NCI-H1436 (cell line): Measurements from ENCODE around the gene SIAH2.

Experiments used
- DNase-seq: peaks from one replicate; lab custom pipeline; 2025; lab: John Stamatoyannopoulos, UW

SIAH2 gene

DNA sequence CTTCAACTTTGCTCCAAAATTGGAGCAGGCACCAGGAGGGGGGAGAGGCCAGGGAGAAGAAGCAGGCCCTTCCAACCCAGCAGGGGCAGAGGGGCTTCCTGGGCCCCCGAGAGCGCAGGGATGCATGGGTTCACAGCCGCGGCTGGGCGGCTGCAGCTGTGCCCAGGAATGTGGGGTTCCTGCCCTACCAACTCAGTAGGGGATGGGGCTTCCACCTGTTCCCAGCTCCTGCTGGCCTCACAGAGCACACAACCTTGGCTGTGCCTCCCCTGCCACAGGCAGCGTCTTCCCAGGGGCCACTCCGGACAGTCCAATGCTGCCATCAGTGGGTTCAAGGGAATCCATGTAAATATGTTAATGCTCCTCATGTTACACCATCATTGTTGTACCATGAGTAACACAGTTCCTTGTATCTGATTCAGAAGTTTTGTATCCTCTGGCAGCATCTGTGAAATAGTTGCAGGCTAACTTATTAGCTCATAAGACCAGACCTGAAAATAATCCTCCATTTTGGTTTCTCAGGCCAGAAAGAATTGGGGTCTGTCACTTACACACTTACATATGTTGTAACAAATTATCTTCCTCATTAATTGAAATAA lies 12.1 kb upstream of the SIAH2 start:
- no peak for DNase-seq

DNA sequence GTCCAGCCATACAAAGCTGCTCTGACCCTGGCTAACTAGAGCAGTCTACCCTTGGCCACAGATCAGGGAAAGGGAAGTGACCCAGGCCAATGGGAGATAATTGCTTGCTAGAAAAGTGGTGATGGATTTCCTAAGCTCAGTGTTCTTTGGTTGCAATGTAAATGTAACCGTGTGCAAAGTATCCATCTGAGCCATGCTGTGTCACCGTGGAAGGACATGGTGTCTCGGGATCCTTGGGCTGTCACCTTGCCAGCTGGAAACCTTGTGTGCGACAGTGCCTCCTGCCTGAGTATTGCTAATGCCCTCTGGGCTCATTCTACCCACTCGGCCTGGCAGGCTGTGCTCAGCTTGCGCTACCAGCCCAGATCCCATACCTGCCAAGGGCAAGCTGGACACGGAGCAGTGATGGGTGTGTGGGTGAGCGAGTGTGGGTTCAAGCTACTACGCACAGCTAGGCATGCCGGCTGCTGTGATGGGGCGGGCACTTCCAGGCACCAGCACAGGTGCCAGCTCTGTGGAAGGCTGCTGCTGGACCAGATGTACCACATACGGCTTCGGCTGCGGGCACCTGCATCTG lies 10.7 kb upstream of the SIAH2 start:
- DNase-seq: no peak

DNA sequence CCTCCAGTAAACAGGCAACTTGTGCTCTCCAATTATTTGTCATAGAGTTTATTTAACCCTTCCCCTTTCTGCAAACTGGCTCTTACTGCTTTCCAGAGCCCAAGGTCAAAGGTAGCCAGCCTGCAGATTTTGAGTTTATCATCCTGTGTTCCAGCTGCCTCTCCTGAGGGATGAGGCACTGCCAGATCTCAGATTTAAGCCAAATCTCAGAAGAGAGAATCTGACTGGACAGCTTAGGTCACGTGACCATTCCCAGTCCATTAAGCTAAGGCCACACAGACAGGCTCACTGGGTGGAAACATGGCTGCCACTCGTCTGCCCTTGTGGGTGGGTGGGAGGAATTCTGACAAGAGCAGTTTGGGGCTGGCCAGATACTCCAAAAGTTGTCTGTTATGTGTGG lies 8.6 kb upstream of the SIAH2 start:
- no peak for DNase-seq

DNA sequence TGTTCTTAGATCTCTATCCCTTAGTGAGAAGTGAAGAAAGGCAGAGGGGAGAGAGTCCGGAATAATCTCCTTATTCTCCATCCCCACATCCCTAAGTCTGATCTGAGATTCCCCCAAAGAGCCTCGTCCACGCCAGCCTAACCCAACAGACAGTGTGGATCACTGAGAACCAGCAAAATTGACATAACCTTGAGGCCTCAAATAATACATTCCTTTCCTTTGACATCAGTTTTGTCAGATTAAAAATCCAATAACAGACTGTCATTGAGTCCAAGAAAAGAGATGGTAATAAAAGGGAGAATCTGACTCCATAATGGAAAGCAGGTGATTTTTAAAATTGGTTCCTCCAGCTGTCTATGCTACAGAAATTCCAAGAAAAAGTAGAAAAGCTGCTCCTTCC lies 7.7 kb upstream of the SIAH2 start:
- DNase-seq: no peak

DNA sequence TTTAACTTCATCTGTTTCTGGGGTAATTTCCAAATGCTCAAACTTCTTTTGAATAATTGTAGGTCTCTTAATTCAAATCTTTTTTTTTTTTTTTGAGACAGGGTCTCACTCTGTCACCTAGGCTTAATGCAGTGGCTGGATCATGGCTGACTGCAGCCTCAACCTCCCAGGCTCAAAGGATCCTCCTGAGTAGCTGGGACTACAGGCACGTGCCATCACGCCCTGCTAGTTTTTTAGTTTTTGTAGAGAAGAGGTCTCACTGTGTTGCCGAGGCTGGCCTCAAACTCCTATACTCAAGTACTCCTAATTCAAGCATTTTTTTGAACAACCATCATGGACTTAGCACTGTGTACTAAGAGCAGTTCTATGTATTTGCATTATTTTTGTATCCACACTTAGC lies 3.8 kb upstream of the SIAH2 start:
- no peak for DNase-seq

DNA sequence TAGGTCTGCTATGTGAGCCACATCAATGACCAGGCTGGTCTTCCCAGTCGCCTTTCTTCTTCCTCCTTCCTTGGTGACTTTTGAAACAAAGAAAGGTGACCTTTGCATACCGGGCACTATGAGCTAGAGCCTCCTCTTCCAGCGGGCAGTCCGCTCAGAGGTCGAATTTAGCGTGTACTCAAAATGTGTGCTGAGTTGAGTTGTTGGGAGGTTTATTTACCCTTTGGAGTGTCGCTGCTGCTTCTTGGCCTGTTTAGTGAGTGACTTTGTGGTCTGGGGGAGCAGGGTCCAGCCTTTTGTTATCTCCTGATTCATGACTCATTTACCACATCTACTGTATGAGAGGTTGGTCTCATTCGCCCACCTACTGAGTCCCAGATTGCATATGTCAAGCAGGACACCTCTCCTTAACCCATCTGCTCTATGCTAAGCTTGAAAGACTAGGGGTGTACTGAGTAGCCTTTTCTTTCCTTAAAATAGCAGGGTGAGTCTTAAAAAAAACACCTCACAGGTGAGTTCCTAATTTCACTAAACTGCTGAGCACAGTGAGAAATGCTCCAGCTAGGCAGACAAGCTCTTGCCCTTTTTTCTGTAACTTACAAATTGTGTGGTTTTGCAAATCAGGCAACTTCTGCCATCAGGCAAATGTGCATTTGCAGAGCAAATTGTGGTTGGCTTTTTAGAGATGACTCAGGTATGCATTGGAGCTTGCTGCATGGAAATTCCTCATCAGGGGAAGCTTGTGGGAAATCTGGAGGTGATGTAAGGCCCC lies 3.2 kb upstream of the SIAH2 start:
- DNase-seq: no peak

DNA sequence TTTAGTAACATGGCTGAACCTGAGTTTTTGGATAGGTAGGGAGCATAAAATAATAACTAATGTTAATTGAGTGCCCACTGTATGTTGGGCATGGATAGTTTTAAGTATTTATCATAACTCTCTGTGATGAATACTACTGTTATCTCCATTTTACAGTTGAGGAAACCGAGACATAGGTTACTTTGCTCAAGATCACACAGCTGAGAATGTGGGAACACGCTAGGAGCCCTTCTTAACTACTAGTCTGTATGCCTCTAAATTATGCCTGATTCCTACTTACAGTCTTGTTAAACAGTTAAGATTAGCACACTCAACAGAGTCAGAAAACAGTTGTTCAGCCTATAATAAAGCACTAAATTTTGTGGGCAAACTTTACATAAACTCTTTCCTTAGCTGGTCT lies 2.0 kb upstream of the SIAH2 start:
- DNase-seq: no peak

DNA sequence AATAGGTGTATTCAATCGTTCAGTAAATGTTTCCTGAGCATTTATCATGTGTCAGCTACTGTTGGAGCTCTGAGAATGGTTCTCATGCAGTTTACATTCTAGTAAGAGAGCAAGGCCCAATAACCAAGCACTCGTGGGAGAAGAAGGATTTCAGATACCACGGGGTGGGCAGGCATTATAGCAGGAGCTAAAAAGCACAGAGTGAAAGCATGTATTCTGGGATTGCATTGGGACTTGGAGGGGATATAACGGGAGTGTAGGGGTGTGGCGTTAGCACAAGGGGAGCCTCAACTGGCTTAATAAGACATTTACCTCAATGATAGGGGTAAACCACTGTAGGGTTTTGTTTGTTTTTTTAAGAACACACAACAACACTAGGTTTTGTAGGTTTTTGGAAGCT lies 1.6 kb upstream of the SIAH2 start:
- no peak for DNase-seq

DNA sequence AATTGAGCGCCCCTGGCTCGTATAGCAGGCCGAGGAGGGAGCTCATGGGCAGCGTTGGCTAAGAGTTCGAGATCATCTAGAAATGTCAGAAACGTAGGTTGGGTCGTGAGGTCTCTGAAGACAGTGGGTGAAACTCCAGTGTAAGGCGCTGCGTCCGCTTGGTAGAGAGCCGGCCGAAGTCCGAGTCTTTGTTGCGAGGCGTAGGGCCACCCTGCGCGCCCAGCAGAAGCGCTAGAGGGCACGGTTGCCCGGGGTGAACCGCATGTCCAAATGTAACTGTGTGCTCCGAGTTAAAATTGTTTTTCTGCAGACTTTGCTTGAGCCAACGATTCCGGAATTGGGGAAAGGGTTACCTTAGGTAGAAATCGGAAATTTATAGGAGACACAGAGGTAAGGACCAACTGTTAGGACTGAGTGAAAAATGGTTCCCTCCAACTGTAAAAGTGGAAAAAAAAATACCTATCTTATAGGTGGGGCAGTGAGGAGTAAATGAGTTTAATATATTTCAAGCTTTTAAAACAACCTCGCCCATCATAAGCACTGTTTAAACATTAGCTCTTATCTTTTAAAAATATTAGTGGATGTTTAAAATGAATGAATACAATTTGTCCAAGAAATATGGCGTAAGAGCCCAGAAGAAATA lies 993 bp upstream of the SIAH2 start:
- peak; percentile 49 for DNase-seq

DNA sequence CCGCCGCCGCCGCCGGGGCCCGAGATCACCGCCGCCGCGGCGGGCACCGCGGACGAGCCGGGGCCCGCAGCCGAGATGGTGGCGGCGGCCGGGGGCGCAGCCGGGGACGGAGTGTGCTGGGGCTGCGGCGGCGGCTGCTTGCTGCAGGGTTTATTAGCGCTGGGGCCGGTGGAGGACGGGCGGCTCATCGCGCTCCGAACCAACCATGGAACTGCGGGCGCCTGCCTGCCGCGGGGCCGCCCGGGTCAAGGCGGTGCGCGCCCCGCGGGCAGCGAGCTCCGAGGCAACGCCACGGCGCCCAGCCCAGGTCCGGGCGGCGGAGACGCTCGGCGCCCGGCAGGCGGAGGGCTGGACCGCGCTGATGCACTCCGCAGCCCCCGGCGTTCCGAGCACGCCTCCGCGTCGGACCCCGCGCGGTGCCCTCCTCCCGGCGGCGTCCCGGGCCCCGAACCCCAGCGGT lies 277 bp downstream of the SIAH2 start:
- no peak for DNase-seq

DNA sequence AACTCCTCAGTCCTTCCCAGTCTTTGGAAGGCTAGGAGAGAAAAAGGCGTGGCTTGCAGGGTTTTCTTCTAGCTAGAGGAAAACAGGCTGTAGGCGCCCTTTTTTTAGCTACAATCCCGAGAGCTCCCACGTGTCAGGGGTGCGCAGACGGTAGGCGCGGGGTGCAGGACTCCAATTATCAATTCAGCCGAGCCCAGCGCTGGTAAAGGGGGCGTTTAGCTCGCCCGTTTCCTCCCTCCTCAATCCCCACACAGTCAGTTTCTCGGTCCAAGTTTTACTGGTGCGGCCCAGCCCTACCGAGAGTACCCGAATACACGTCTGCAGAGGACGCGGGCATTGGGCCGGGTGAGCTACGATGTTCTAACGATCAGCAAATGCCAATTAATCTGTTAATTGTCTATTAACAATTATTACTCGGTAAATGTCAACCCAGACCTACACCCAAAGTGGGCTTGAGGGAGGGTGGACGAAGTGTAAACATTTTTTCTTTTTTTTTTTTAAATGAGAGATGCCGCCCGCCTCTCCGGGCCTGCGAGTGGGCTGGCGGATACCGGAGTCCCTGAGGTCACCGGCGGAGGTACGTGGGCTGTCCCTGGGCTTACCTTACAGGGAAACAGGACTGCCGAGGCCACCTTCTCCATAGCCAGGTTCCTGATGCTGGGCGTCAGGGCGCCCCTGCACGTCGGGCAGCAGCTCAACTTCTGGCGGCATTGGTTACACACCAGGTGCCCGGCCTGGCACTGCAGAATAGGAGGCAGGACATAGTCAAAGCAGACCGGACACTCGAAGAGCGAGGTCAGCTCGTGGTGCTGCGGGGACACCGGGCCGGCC lies 923 bp downstream of the SIAH2 start:
- DNase-seq: peak; percentile 7

DNA sequence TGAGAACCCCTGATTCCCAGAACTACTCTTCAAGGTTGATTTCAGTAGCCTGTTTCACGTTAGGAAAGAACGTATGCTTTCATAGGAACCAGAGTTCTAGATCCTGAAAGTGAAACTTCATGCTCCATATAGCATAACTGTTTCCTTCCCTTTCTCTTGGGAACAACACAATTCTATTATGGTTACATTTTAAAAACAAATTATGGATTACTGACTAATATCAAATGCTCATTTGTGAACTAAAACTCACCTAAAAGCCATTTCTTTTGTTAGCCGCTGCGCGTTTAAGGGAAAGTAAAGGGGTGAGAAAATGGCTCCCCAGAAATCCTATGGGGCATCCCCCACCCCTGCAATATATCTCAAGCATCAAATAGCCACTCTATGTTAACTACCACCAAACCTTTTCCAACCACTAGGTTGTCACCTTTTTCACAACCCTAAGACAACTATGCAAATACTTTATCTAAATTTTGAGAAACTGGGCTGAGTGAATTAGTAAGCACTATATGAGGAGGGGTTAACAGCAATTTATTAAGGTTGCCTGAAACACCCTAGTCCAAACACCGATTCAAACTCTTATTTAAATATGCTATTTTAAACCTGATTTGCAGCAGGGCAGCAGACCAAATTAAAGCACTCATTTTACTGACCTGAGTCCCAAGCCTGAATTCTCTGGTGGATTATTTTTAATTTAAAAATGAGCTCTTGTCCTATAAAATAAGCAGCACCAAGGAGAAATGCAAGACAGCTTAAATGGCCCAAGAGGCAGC lies 2.4 kb downstream of the SIAH2 start:
- DNase-seq: no peak

DNA sequence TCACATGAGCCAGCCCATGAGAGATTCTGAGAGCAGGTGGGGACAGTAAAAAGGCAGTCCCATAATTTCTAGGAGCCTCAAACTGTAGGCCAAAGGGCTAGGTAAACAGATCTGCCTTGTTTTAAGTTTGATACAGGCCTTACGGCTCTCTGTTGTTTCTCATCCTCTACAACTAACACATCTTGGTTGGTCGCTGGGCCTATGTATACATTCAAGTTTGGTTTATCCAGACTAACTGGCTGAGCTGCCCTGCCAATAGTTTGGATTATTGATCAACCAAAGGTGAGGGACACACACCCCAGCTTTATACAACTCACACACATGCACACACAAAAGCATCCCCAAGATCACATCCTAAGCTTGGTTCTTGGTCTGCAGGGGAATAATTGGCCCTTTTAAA lies 3.0 kb downstream of the SIAH2 start:
- no peak for DNase-seq

DNA sequence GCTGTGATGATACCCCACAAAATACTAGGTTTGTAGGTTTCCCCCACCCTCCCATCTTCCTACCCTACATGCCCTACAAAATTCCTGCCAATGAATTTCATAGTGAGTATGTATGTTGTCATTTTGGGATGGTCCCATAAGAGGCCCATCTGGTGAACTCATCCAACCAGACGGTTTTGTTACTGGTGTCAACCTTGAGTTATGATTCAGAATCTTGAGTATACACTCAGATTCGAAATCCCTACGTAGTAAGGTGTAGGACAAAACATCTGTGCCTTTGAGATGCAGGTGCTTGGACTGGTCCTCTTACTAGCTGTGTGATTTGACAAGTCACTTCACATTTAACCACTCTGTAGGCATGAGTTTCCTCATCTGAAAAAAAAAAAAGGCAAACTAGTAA lies 3.6 kb downstream of the SIAH2 start:
- no peak for DNase-seq

DNA sequence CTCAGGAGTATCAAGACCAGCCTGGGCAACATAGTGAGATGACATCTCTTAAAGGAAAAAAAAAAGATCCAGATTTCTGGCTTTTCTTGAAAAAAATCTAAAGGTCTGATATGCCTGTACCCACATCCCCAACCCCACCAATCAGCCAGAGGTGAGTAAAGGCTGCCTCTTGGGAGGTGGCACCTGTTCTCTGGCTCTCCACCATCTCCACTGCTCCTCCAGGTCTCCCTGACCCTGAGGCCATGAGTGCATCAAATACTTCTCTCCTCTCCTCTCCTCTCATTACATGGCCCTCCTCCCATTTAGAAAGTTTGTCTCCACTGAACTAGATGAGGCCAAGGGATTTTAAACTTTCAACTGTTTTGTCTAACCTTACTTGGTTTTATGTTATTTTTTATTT lies 5.2 kb downstream of the SIAH2 start:
- no peak for DNase-seq

DNA sequence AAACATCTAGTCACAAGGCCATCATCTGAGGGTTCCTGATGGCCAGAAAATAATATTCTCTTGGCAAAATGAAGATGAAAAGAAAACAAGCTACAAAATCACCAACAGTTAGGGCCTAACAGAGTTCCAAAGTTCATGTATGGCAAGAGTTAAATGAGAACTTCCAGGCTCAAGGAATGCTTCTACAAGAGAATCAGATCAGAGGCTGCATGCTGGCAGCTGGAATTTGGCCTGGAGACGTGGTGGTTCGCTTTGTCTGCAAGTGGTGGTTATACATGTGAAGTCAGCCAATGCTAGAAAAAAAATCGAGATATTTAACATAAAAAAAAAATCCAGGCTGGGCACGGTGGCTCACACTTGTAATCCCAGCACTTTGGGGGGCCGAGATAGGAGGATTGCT lies 5.6 kb downstream of the SIAH2 start:
- DNase-seq: no peak

DNA sequence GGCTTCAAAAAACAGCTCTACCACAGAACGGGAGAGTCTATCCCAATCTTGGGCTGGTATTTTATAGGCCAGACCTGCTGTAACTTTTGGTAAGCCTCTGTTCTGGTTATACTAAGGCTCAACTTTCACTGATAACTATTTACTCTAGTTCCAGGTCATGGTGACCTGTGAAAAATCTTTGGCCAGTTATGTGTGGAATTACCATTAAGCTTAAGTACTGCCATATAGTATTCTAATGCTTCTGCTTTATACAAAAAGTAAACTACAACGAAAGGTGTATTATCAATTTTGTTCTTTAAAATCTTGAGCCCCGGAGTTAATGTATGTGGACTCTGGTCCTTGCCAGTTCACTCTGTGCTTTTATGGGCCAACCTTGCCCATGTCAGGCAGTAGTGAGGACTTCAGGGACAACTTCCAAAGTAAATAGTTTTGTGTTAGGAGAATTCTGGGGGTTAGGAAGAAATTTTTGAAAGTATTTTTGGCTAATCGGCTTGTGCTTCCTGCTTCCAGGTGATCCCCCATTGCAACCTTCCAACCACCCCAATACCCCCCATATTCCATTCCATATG lies 6.4 kb downstream of the SIAH2 start:
- no peak for DNase-seq

DNA sequence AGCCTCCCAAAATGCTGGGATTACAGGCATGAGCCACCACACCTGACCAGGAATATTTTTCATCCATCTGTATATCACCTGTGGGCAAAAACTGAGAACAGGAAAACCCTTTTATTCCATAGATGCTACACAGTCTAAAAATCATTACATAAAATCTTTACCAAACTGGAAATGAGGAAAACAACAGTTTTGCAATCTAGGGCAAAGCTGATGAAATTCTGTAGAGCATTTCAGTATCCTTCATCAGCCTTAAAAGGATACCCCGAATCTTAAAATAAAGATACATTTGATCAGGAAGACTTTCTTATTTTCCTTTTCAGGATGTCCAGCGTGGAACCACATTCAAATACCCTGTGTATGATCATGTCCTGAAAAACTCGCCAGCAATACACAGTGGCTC lies 7.1 kb downstream of the SIAH2 start:
- DNase-seq: no peak

DNA sequence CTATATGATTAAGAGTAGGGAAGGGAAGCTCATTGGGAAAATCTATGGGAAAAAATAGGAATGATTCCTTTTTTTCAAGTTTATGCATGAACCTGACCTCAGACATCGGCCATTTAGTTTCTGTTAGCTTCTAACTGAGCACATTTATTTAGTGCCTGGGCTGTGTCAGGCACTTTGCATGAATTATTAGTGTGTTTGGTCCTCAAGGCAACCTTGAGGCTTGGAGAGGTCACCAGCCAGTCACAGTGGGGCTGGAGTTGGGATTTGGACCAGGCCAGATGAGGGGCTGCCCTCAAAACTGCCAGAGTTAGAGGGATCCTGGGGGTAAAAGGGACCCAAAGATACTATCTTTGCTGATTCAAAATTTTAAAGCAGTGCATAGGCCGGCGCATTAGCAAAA lies 8.1 kb downstream of the SIAH2 start:
- DNase-seq: no peak

DNA sequence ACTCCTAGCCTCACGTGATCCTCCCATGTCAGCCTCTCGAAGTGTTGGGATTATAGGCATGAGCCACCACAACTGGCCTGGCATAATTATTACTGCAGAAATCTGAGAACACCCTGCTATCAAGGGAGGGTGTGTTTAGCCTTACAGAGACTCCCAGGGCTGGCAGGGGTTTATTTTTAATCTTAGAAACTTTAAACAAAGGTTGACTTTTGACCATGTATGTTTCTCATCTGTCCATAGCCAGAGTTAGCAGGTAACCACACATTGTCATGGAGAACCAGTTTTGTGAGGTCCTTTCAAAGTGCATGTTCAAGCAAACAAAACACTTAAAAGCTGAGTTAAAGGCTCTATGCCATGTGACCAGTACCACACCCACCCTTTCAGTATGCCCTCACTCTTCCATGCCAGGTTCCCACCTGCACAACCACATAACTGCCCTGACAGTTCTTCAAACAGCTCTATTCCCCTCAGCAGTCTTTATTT lies 11.1 kb downstream of the SIAH2 start:
- DNase-seq: no peak

DNA sequence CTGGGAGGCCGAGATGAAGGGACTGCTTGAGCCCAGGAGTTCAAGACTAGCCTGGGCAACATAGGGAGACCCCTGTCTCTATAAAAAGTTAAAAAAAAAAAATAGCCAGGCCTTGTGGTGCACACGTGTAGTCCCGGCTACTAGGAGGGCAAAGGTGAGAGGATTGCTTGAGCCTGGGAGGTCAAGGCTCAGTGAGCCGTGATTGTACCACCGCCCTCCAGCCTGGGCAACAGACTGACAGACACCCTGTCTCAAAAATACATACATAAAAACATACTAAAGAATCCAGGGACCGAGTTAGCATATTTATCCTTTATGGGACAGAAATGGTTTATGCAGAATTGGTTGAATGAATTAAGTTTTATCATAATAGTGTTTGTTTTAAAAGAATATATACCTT lies 13.7 kb downstream of the SIAH2 start:
- DNase-seq: no peak
